D341Med (cell line): Measurements from ENCODE around the gene BCOR.
A peak's percentile ranks its signal among the peaks of the same experiment; 100 is the strongest.

Experiments
- DNase-seq: peaks from one replicate; pipeline ENCODE4 v3.0.0; 2012; ENCODE audit warnings: low spot score

The BCOR gene

DNA sequence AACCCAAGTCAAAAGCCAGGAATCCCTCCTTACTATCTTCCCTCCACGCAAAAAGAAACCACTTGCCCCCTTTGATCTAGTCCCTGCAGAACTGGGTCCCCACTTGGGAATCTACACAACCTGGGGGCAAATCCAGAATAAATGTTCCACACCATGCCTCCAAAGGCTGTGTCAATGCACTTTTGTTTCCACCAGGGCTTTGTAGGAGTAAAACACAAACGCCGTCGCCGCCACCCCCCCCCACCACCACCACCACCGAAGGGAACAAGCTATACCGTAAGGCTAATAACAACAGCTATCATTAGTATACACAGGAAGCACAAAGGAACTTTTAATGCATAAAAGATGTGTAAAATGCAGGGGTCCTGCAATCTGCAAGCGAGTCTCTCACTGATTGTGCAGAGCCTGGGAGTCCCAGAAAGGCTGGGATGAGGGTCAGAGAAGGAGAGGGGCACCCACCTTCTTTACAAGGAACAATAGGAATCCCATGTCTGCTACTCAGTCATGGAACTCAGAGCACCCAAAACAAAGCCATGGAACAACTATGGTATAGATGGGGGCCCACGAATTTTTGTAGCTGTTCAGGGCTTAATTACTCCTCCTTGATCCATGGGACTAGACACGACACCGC is 13.2 kb downstream of the BCOR start:
- DNase-seq = no peak

DNA sequence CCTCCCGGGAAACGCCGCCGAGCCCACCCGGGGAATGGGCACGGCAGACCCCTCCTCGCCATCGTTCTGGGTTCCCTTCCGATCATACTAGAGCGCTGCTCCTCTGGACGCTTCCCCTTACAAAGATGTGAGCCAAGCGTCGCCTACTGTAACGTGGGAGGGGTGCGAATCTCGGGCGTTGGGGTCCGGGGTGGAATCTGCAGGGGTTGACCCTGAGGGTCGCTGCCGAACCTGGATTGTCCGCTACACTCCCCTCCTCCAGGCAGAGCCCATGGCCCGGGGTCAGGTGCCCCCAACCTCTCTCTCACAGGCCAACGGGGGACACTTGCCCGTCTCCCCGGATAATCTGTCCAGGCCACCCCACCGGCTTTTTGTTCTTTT is 13.8 kb downstream of the BCOR start:
- DNase-seq = no peak

DNA sequence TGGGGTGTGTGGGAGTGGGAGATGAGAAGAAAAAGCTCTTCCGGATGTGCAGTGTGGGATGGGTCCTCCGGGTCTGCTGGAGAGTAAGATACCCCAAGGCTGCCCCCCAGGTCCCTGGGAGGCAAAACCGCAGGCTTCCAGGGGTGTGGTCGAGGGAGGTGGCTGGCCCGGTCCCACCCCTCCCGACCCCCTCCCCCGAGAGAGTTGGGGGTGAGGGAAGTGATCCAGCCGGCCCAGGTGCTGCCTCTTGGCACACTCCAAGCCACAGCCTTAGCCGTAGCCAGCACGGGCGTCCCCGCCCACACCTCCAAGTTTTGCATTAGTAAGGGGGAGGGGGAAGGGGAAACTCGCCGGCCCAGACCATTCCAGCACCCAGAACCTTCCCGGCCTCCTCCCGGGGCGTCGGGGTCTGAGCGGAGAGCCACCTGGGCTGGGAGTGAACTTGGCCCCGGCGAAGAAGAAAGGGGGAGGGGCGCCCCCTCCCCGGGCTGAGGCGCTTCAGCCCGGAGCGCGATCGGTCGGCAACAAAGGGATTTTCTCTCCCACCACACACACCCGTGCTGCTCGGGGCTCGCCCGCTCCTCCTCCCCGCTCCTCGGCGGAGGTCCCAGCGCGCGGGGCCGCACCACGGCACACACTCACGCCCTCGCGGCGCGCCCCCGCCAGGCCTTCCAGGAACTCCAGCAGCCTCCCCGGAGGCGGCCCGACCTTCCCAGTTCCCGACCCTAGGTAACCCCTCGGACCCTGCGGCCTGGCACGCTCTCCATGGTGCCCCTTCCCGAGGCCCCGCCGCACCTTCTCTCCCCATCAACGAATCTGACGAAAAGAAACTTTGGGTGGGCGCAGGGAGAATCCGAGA is 14.4 kb downstream of the BCOR start:
- peak; percentile 44 for DNase-seq

DNA sequence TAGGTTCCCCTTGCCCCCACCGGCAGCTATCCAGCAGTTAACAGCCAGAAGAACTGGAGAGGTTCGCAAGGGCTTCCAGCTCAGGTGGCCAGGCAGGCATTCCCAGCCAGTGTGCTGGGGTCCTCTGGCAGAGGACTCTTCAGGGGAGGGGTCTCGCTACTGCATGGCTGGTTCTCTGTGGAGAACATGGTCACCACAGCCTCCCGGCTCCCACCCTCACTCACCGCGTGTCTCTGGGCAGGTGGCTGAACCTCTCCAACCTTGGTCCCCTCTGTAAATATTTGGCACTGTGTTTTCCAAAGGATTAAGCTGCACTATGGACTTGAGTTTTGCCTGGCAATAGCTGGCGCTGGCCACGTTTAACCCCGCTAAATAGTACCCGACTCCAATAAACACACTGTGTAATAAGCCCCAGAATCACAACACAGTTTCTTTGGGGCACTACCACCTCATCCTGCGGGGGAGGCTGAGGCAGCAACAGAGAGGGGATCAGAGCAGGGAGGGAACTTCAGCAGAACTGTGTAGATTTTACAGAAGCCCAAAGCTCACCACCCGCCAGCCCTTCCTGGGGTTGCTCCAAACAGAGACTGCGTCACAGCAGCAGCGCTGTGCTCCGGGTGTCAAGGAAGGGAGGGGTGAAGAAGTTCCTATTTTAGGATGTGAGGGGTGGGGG is 15.2 kb downstream of the BCOR start:
- no peak for DNase-seq

DNA sequence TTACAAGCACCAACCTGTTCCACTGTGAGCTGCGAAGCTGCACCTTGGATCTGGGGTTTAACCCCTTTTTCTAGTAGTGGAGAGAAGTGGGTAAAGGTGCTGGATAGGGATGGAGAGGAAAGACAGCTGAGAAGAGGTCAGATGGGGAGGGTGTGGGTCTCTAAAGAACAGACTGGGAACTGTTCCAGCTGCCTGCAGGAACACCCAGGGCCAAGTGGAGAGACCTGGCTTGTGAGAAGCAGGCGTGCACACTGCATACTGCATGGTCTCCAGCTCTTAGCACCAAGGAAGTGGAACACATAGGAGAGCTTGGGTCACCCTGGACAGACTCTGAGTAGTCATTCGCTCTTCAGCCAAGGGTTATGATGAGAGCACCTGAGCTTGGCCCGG is 16.1 kb downstream of the BCOR start:
- DNase-seq = no peak

DNA sequence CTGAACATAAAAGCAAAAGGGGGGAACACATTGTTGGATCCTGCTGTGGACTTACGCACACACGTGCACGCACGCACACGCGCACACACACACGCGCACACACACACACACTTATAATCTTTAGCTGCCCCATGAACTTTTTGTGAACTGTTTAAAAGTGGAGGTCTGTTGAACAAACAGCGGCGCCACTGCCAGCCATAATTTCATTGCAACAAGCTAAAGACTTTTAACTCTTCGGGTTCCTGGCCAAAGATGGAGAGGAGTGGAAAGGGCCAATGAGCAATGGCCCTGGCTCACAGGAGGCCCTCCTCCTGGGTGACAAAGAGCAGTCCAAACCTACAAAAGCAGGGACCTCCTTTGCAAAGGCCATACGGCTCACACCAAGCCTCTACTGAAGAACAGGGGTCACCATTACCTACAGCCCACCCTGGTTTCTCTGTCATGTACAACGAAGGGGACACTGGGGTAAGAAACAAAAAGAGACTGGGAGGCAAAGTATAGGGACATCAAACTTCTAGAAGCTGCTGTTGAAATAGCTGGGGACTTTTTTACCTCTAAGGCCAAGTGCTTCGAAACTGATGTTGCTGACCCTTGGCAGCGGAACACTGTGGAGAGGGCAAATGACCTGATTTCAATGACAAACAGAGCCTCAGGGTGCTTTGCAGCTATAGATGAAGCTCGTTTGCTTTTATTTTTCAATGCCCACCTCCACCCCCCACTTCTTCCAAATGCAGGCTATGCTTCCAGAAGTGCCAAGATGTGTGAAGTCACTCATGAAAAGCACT is 16.7 kb downstream of the BCOR start:
- DNase-seq = no peak

DNA sequence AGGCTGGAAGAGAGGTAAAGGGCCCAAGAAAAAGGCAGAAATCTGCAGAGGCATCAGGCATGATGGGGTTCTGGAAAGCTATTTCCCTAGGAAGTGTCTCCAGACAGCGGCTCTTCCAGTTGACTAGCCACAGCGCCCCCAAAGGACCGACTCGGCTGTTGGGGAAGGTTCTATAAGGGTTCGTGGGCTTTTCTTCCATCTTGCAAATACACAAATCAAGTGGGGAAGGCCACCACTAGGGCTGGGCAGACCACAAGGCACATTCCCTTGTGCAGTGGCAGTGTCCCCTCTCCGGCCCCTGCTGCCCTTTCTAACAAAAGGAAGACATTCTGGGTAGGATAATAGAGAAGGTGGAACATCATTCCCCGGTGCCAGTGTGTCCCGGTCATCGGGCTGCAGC is 18.2 kb downstream of the BCOR start:
- DNase-seq = no peak

DNA sequence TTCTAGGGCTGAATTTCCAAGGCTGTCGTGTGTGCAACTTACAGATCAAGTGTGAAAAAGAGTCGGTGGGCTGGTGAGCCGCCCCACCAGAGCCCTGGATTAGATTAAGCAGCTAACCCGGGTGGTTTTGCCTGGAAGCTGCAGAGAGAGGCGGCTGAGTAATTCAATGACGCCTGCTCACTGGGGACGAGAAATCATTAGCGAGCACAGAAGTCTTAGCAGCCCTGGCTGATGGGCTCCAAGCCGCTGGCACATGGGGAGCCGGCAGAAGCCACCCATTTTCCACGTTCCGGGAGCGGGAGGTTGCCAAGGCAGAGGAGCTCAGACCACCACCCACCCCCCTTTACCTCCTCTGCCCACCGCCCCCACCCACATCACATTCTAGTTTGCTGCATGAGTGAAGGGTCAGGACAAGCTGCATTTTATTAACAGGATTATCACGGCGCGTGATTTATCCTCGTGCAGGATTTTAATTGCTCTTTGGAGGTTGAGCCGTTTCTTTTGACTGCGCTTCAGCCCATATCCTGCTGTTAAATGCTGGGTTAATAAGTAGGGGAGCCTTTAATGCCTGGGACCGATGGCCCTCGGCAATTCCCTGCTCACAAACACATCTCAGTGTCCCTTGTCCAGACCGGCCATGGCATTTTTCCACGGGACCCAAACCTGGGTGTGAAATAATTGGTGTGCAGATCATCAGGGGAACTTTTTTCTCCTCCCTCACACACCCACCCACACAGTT is 19.1 kb downstream of the BCOR start:
- peak; percentile 58 for DNase-seq

DNA sequence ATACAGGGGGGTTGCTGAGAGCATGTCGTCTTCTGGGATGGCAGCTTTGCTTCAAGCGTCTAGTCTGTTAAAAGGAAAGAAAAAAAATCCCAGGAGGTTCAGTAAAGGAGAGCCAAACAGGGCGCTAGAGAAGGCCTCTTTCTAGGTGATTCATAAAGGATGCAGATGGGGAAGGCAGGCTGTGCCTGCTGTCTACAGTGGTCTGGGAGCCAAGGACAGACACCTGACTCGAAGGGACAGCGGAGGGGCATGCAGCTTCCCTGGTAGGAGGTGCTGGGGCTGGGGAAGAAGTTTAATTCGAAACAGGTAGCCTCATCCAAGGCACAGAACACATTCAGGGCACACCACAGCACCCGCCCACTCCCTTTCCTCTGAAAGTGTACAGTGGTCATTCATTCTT is 19.9 kb downstream of the BCOR start:
- DNase-seq = no peak

DNA sequence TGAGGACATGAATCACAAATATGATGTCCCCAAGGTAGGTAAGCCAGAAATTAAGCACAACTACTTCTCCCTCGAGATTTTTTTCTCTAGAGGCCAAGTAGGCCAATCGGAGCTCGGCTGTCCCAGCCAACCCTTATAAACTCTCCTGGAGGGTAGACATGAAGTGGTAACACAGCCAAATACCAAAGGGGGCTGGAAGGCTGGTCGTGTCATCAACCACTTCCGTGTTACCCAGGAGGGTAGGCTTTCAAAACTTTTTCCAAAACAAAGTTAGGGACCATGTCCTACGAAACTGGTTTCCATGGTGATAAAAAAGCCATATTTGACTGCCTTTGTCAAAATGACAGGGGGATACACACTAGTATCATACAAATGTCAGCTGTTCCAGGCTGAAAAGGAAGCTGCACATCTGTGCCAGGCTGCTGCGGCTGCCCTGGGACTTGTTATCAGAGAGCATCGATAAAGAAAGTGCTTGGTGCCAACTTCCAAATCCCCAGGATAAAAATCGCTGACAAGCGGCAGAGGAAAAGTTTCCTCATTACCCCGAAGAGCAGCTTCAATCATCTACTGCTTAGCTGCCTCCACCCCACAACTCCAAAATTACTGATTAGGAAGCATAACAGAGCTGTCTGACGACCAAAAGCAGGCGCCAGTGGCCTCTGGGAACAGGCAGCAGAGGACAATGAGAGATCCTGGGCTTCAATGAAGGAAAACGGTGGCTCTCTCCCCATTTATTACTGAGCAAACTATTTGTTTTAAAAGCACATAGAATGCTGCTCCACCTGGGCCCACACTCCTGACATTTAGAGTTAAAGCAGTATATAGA is 20.8 kb downstream of the BCOR start:
- DNase-seq = no peak

DNA sequence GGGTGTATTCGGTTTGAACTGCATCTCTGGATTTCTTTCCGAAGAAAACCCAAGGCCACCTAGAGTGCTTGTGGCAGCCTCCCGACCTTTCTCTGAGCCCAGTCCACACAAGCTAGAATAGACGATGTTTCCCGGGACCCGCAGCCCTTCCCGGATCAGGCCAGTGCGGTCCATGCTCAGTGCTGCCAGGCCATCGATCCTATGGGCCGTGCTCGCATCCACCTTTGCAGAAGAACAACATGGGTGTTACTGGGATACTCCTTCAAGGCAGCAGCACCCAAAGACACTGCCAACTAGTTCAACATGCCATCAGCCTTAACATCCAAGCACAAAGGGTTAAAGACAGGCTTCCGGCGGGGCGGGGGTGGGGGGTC is 22.8 kb downstream of the BCOR start:
- no peak for DNase-seq

DNA sequence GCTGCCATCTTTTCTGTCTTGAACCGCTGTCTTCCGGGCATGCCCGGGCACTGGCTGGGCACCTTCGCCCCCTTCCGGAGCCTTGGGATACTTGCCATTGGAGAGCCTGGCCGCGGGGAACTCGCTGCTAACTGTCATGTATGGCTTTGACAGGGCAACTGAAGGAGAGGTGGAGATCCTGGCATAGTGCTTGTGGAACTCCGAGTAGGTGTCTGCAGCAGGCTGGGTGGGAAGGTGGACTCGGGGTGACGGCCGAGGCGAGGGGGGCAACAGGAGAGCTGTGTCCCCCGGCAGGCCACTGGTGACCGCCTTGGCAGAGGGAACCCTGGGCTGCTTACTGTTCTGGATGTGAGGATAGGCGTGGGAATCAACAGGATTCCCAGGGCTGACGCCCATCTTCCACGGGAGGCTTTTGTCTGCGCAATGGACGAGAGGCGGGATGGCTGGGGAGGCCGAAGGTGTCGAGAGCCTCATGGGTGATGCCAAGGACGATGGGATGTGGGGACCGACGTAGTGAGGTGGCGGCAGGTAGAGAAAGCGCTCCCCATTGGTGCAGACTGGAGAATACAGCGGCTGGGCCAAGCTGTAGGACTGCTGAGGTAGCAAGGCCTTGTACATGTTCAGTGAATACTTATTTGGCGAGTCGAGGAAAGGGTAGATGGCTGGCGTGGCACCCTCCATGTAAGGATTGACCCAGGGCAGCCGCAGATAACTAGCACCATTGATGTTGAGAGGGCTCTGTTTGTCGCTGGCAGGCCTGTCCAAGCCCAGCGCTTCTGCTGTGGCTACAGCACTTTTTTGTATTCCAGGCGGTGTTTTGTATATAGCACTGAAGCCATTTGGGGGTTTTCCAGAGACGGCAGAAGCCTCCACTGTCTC is 23.4 kb downstream of the BCOR start:
- no peak for DNase-seq

DNA sequence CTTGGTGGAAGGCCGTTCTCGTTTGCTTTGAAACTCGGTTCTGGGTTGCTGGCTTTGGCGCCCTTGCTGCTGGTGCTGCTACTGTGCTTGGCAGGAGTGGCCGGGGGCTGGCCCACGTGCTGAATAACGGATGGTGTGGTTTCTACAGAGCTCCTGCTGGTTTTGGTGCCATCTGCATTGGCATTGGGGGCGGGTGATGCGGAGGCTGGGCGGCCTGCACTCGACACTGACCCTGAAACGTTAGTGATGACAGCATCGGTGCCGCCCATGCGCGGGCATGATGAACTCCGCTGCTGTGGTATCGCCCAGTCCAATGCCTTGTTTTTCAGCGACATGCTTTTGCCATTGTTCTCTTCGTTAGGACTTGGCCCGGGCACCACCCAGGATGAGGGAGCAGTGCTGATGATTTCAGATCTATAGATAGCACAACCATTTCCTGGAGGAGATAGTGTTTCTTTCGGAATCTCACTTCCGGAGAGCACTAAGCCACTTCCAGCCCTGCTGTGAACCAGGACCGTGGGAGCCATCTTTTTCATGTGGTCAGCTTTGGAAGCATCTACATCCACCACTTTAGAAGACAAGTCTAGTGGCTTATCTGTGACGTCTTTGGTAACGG is 24.2 kb downstream of the BCOR start:
- DNase-seq = no peak

DNA sequence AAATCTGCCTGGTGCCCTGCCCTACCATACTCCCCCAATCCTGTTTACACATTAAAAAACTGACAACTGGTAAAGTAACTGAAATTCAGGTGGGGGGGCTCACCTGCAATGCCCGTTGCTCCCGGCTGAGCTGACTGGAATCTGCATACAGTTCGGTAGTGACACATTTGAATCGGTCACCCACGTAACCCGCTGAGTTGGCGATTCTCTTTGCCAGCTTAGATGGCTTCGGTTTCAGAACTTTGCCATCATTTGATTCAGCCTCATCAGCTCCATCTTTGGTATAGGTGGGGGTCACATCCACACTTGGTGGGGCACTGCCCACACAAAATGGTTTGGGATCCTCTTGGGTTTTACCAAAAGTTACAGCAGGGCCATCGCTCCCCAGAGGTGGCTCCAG is 25.5 kb downstream of the BCOR start:
- no peak for DNase-seq

DNA sequence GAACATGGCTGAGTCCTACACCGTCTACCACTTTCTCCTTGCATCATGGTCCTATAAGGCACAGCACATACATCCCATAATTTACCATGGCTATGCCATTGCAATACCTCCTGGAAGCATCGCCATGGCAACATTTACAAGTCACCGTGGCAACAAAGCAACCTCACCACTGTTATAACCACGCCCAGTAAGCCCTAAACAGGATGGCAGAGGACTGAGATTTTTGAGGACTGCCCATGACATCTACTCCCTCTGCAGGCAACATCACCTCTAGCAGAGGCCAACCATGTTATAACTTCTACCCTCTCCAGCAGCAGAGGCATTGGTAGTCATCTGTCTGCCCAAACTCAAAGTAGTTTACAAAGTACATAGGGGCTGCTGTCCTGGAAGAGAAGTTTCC is 29.7 kb downstream of the BCOR start:
- DNase-seq = no peak

DNA sequence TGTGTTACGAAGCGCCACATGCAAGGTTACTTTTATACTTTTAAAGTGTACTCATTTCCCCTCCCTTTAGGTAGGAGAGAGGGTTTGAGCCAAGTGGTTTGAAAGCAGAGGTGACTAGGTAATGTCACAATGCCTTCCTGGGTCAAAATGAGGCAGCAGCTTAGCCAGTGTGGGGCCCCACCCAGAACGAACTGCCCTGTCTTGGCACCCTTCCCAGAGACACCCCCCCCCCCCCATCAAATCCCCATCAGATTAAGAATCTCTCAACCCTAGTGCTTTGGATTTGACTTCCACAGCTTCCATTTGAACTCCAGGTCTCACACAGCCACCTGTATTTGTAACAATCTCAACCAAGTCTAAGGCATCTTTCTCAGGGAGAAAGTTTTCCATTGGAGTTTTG is 31.1 kb downstream of the BCOR start:
- DNase-seq = no peak

DNA sequence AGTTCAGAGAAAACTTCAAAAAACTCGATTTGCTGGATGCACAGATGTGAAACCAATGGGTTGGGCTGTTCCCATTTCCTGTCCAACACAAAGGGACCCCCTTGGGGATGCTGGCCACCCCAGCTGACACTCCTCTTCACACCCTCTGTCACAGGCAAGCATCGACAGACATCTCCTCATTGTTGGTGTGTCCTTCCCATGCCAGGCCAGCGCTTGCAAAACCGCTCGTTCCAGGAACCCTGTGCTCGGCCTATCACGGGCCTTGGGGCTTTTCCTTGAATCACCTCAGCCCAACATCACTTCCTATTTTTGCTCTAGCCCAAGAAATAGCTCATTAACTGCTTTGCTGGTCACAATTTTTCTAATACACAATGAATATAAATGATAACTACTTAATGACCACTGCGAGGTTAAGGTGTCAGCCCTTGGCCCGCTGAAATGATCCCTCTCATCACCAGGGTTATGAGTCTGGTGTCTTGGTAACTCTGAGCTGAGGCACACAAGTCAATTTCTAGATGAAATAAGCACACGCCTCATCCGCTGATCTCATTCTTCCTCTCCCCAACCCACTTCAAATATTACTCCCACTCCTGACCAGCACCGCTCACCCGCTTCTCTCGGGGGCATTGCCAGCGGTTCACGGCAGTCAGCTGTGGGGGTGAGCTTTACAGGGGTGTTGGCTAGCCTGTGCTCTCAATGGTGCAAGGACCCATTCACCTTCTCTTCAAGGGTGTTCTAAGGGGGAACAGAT is 32.3 kb downstream of the BCOR start:
- DNase-seq = no peak

DNA sequence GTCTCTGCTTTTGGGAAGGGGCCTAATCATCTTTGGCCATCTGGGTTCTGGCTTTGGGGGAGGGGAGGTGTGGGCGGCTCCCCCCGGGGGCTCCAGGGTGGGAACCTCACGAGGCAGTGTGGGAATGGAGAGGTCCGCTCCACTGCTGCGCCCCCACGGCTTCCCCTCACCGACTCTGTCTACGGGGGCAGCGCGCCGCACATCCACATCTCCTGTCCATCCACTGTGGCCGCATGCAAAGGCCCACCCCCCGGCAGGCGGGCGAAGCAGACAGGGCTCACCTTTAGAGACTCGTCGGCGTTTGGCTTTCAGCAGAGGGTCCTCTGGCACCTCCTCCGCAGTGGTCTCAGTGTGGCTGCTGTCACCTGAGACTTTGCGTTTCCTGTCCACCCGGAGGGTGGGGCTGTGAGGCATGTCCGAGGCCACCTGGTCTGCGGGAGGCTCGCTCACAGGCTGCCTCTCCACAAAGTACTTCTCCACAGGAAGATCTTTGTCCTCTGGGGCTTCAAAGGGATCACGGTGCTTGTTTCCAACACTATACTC is 33.6 kb downstream of the BCOR start:
- no peak for DNase-seq

DNA sequence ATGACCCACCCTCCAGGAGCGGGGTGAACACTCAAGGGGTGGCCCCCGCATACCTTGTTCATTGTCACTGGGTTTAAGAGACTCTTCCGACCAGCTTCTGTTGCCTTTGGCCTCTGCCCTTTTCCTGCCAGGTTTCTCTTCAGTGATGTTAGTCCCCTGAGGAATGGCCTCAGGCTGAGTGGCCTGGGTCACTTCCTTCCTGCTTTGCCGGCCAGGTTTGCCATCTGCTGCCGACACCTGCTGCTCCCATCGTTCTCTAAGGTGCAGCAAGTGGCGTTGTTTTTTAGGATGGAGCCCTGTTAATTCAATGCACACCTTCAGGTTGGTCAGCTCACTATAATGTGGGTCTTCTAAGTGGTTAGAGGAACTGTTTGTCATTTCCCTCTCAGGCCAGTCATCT is 34.2 kb downstream of the BCOR start:
- DNase-seq = no peak
